Vagina (tissue), 2 donors: ENCODE measurements around the gene PARN.

Experiments
- POLR2A ChIP-seq, 2 donors: fragments of 450-650 bp; IDR thresholded peaks; one replicate each; pipeline ENCODE4 v1.6.1; 2017; ENCODE audit warnings: antibody characterized with exemption in 2 of 2, mild to moderate bottlenecking in 2 of 2, moderate library complexity in 2 of 2
- POLR2AphosphoS5 ChIP-seq, 2 donors: sonication (generic); formaldehyde crosslinking; IDR thresholded peaks; one replicate each; pipeline ENCODE4 v1.9.0; 2017; ENCODE audit warnings: antibody characterized with exemption in 2 of 2, mild to moderate bottlenecking in 2 of 2, low read depth in 1 of 2; ENCODE audit not compliant: insufficient read depth in 1 of 2
- TF ChIP-seq, protein P1 (sequence below), 3 experiments: fragments of 450-650 bp in 2 of 3; fragments of 200-600 bp in 1 of 3; sonication (generic) in 1 of 3; IDR thresholded peaks; one replicate each; pipeline ENCODE4 v1.5.1; 2017 to 2019; ENCODE audit warnings: antibody characterized with exemption in 3 of 3, mild to moderate bottlenecking in 2 of 3, moderate library complexity in 2 of 3

DNA sequence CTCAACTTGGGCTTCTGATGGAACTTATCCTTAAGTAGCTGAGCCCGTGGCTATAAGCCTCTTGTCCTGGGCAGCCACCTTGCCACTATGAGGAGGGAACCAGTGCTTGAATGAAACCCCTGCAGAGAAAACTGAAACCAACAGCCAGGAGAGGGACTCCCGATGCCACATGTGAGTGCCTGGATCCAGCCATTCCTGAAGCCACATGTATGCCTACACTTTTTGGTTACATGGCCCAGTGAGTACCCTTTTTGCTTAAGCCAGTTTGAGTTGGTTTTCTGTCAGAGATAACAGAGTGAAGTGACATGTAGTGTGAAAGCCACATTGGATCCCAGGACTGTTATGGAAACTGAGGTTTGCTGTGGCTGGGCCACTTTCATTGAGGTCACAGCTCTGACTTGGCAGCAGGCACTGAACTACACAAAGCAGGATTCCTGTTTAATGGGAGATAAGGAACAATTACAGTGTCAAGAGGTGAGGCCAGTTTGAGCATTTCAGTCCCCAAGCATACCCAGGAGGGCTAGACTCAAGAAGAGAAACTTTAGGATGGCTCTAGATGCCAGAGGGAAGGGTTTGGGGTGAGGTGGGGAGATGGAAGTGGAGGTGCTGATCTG is 222.2 kb downstream of the PARN start:
- TF ChIP-seq, protein P1, sequence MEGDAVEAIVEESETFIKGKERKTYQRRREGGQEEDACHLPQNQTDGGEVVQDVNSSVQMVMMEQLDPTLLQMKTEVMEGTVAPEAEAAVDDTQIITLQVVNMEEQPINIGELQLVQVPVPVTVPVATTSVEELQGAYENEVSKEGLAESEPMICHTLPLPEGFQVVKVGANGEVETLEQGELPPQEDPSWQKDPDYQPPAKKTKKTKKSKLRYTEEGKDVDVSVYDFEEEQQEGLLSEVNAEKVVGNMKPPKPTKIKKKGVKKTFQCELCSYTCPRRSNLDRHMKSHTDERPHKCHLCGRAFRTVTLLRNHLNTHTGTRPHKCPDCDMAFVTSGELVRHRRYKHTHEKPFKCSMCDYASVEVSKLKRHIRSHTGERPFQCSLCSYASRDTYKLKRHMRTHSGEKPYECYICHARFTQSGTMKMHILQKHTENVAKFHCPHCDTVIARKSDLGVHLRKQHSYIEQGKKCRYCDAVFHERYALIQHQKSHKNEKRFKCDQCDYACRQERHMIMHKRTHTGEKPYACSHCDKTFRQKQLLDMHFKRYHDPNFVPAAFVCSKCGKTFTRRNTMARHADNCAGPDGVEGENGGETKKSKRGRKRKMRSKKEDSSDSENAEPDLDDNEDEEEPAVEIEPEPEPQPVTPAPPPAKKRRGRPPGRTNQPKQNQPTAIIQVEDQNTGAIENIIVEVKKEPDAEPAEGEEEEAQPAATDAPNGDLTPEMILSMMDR (IDR thresholded peaks at IDR 0.05), result no peak
- TF ChIP-seq POLR2A (IDR thresholded peaks at IDR 0.05), result no peak
- no peak for TF ChIP-seq POLR2AphosphoS5 (IDR thresholded peaks at IDR 0.05; ENCODE audit: insufficient read depth in 1 of 2, low read depth in 1 of 2)
